Small intestine (tissue), 7 donors: Measurements from ENCODE around the gene PLCH2. TPM values are rescaled to one million over a fixed set of nuclear protein-coding genes. Genes with fewer than 3 reads are reported as not detected.
A peak's percentile ranks its signal among the peaks of the same experiment; 100 is the strongest.

Experiments used
- DNase-seq, 2 donors: peaks; one replicate each; pipeline versions ENCODE4 v3.0.0 to v3.0.0-alpha.2; 2013
- FAIRE-seq: peaks from 2 replicates; lab custom pipeline; 2012; peaks lifted over from hg19 to GRCh38; lab: Jason Lieb, UNC
- H3K27ac ChIP-seq, 3 donors: one replicate each; pipeline ENCODE4 v1.5.1; 2013; ENCODE audit warnings: low read length in 2 of 3, mild to moderate bottlenecking in 2 of 3, control low read depth in 1 of 3, inconsistent platforms in 1 of 3, low read depth in 1 of 3, moderate library complexity in 1 of 3
- H3K27me3 ChIP-seq, 3 donors: one replicate each; pipeline ENCODE4 v1.6.1; 2013; ENCODE audit warnings: low read length in 3 of 3, inconsistent platforms in 1 of 3; ENCODE audit not compliant: control insufficient read depth in 3 of 3, insufficient read depth in 3 of 3
- H3K36me3 ChIP-seq, 3 donors: one replicate each; pipeline ENCODE4 v1.6.1; 2013; ENCODE audit warnings: low read length in 3 of 3, inconsistent platforms in 1 of 3, low read depth in 1 of 3, mild to moderate bottlenecking in 1 of 3, moderate library complexity in 1 of 3; ENCODE audit not compliant: control insufficient read depth in 3 of 3, insufficient read depth in 2 of 3
- H3K4me1 ChIP-seq, 3 donors: one replicate each; pipeline ENCODE4 v1.6.1; 2013; ENCODE audit warnings: low read length in 2 of 3, inconsistent platforms in 1 of 3, low read depth in 1 of 3, mild to moderate bottlenecking in 1 of 3, moderate library complexity in 1 of 3; ENCODE audit not compliant: control insufficient read depth in 3 of 3, insufficient read depth in 2 of 3
- H3K4me3 ChIP-seq, 3 donors: one replicate each; pipeline ENCODE4 v1.5.1; 2013; ENCODE audit warnings: low read length in 3 of 3, control low read depth in 1 of 3, inconsistent platforms in 1 of 3, low read depth in 1 of 3, mild to moderate bottlenecking in 1 of 3, moderate library complexity in 1 of 3
- H3K9me3 ChIP-seq, 2 donors: one replicate each; pipeline ENCODE4 v1.6.1; 2013; ENCODE audit warnings: low read depth in 1 of 2, low read length in 1 of 2; ENCODE audit not compliant: control insufficient read depth in 2 of 2, insufficient read depth in 1 of 2
- WGBS, 3 donors: extraction: QIAGEN DNeasy Blood & Tissue Kit; methylation state at CpG; one replicate each; pipeline ENCODE4 v1.1.7; 2013; 5-methylcytosine and 5-hydroxymethylcytosine counted together
- polyA plus RNA-seq, 4 donors: library from polyadenylated mRNA; stranded (reverse) in 3 of 4; unstranded in 1 of 4; fragments of 200-250 nt in 3 of 4; fragments of 120-200 nt in 1 of 4; gene quantifications; one replicate each; pipeline versions ENCODE4 v1.2.1 to v1.2.3, GENCODE V29; 2013
- donor health status: healthy with polysubstance abuse.
- donor health status: control.
- donor health status: control.
- donor health status: Bipolar disorder and iron deficiency.
- donor health status: healthy.

PLCH2 gene
- polyA plus RNA-seq, 4 donors = 0.22 to 7.1 (median 1.1) TPM

- DNase-seq = peak; percentile 34 to 59
- Histone ChIP-seq H3K27me3 (peaks cover 5 to 73% (median 12%) of the 10 kb centered on the region in 3 donors), H3K9me3 (no peaks in the 10 kb centered on the region), H3K4me1 (peaks cover 6 to 45% (median 9%) of the 10 kb centered on the region in 3 donors), H3K27ac (no peak overlapping the region), H3K4me3 (peak overlapping the region in 2 of 3 donors; percentile 14 to 42), H3K36me3 (no peaks in the 10 kb centered on the region)
- FAIRE-seq = no peak
- 5 to 14% (median 14%) methylated on average over 19 to 30 of the region's 30 CpGs for WGBS, 3 donors
These were observed 54.6 kb downstream of the PLCH2 start for GRCh38 chr1:2530513-2531361.

- DNase-seq (no peak), FAIRE-seq (no peak)
- Histone ChIP-seq H3K36me3 (no peaks in the 10 kb centered on the region), H3K27me3 (peaks cover 8 to 84% (median 12%) of the 10 kb centered on the region in 3 donors), H3K9me3 (no peaks in the 10 kb centered on the region), H3K27ac (no peak overlapping the region), H3K4me1 (peaks cover 6 to 40% (median 9%) of the 10 kb centered on the region in 3 donors), H3K4me3 (no peak overlapping the region)
- WGBS, 3 donors = 67 to 79% (median 78%) methylated on average over 18 to 23 of the region's 23 CpGs
These were observed 56.5 kb downstream of the PLCH2 start for GRCh38 chr1:2532485-2533160.

- Histone ChIP-seq H3K27ac (no peak overlapping the region), H3K4me1 (peaks cover 3 to 36% (median 9%) of the 10 kb centered on the region in 3 donors), H3K4me3 (no peak overlapping the region), H3K27me3 (peaks cover 8 to 78% (median 12%) of the 10 kb centered on the region in 3 donors), H3K36me3 (no peaks in the 10 kb centered on the region), H3K9me3 (no peaks in the 10 kb centered on the region)
- WGBS, 3 donors = 54 to 80% (median 65%) methylated on average over 11 of the region's 11 CpGs
- FAIRE-seq (no peak), DNase-seq (no peak)
These were observed 57.3 kb downstream of the PLCH2 start for GRCh38 chr1:2533365-2533764.

GRCh38 chr1:2534315-2534686, 58.2 kb downstream of the PLCH2 start:
- Histone ChIP-seq H3K4me1 (peaks cover 3 to 27% (median 9%) of the 10 kb centered on the region in 3 donors), H3K27ac (no peak overlapping the region), H3K27me3 (peaks cover 8 to 72% (median 12%) of the 10 kb centered on the region in 3 donors), H3K36me3 (no peaks in the 10 kb centered on the region), H3K4me3 (no peak overlapping the region), H3K9me3 (no peaks in the 10 kb centered on the region)
- 25 to 34% (median 32%) methylated on average over 7 of the region's 7 CpGs for WGBS, 3 donors
- DNase-seq = no peak
- no peak for FAIRE-seq

GRCh38 chr1:2534687-2535441, 58.8 kb downstream of the PLCH2 start:
- WGBS, 3 donors = 11 to 36% (median 19%) methylated on average over 18 of the region's 18 CpGs
- Histone ChIP-seq H3K27me3 (peaks cover 8 to 69% (median 12%) of the 10 kb centered on the region in 3 donors), H3K4me1 (peaks cover 3 to 27% (median 9%) of the 10 kb centered on the region in 3 donors), H3K9me3 (no peaks in the 10 kb centered on the region), H3K4me3 (no peak overlapping the region), H3K27ac (no peak overlapping the region), H3K36me3 (no peaks in the 10 kb centered on the region)
- FAIRE-seq = no peak
- peak; percentile 52 to 59 for DNase-seq

GRCh38 chr1:2535455-2535854, 59.4 kb downstream of the PLCH2 start:
- H3K27ac ChIP-seq = no peak overlapping the region
- FAIRE-seq (no peak), DNase-seq (peak in 1 of 2 donors; percentile 15)
- no peaks in the 10 kb centered on the region for H3K9me3 ChIP-seq
- no peaks in the 10 kb centered on the region for H3K36me3 ChIP-seq
- peaks cover 11 to 67% (median 12%) of the 10 kb centered on the region in 3 donors for H3K27me3 ChIP-seq
- peaks cover 2 to 27% (median 7%) of the 10 kb centered on the region in 3 donors for H3K4me1 ChIP-seq
- H3K4me3 ChIP-seq = no peak overlapping the region
- WGBS, 3 donors = 10 to 41% (median 32%) methylated on average over 19 to 27 of the region's 27 CpGs

DNA sequence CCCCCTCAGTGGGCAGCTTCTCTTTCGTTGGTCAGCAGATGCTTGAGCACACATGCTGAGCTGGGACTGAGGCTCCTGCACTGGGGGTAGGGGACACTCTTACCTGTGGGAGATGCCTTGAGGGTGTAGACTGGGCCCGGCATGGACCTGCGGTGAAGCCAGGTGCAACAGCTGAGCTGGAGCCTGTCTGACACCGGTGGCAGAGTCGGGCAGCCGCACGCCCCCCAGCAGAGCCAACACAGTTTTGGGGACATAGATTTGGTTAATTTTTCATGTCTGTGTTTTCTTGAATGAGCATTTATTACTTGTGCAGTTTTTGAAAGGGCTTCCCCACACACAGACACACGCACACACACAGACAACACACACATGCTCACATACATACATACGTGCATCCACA, 59.9 kb downstream of the PLCH2 start:
- no peak for FAIRE-seq
- peaks cover 10 to 63% (median 11%) of the 10 kb centered on the region in 3 donors for H3K27me3 ChIP-seq
- WGBS, 3 donors = 50 to 75% (median 50%) methylated on average over 9 of the region's 9 CpGs
- H3K4me1 ChIP-seq = peaks cover 0 to 22% (median 4%) of the 10 kb centered on the region in 3 donors
- no peak overlapping the region for H3K4me3 ChIP-seq
- H3K9me3 ChIP-seq = no peaks in the 10 kb centered on the region
- DNase-seq = no peak
- no peaks in the 10 kb centered on the region for H3K36me3 ChIP-seq
- H3K27ac ChIP-seq = no peak overlapping the region

DNA sequence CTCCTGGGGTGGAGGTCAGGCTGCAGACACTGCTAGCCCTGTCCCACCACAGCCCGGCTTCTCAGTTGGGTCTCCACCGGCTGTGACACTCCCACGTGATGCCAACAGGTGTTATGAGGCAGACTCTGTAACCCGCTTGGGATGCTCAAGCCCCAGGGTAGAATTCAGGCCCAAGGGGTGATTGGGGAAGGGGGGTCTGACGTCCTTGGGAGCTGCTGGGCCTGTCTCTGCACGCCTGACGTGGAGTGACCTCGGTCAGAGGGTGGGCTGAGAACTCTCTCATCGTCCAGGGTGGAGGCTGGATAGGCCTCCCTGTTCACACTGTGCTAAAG, 61.7 kb downstream of the PLCH2 start:
- Histone ChIP-seq H3K4me3 (no peak overlapping the region), H3K9me3 (no peaks in the 10 kb centered on the region), H3K4me1 (peaks cover 0 to 34% (median 4%) of the 10 kb centered on the region in 3 donors), H3K36me3 (no peaks in the 10 kb centered on the region), H3K27me3 (peaks cover 10 to 49% (median 11%) of the 10 kb centered on the region in 3 donors), H3K27ac (no peak overlapping the region)
- DNase-seq (no peak), FAIRE-seq (no peak)
- 36 to 65% (median 38%) methylated on average over 9 of the region's 9 CpGs for WGBS, 3 donors
